HCT116 (cell line): ENCODE measurements around the gene HOXC11. TPM values are rescaled to one million over a fixed set of nuclear protein-coding genes. Genes with fewer than 3 reads are reported as not detected.
A peak's percentile ranks its signal among the peaks of the same experiment; 100 is the strongest.

Experiments used
- ATAC-seq: fragments of 200-7000 bp; cut with Tn5 transposase; 2 replicates; pipeline ENCODE4 v1.9.1; 2020; ENCODE audit warnings: mild to moderate bottlenecking, moderate library complexity
- BruUV-seq: library from RNA; stranded (reverse); fragments of 400-500 nt; replicated peaks from 2 replicates; lab custom pipeline; 2021; lab: Mats Ljungman, UMichigan
- CTCF ChIA-PET: fragments of 300-600 bp; sonication (Branson Sonifier 250); formaldehyde crosslinking; loops from one replicate; lab custom pipeline; 2021; ENCODE audit warnings: antibody characterized with exemption; lab: Charles Lee
- POLR2A ChIA-PET: fragments of 300-600, 350-600 bp; sonication (Branson Sonifier 250); formaldehyde crosslinking; loops from one replicate; lab custom pipeline; 2021; ENCODE audit warnings: antibody characterized with exemption; lab: Charles Lee
- RAD21 ChIA-PET, 2 experiments: fragments of 300-600 bp; sonication (Branson Sonifier 250); formaldehyde crosslinking; loops; one replicate each; lab custom pipeline; 2023; ENCODE audit warnings: low total read pairs in 2 of 2; ENCODE audit not compliant: uncharacterized antibody in 2 of 2, unreplicated experiment in 2 of 2, low non-redundant PET in 1 of 2; lab: Charles Lee
- DNase-seq: peaks from one replicate; pipeline ENCODE4 v3.0.0-alpha.2; 2010; ENCODE audit warnings: low read depth, low spot score
- H2AFZ ChIP-seq: fragments of 200-600 bp; shearing (Covaris generic), sonication (generic); 2 replicates; pipeline ENCODE4 v1.6.1; 2017; ENCODE audit warnings: low read depth, mixed run types, mixed read lengths, antibody characterized with exemption, low read length; ENCODE audit not compliant: poor library complexity, severe bottlenecking
- H3K27ac ChIP-seq: 2 replicates; pipeline ENCODE4 v1.5.1; 2012; ENCODE audit warnings: low read depth, low read length
- H3K27me3 ChIP-seq: fragments of 200-600 bp; sonication (generic); 2 replicates; pipeline ENCODE4 v1.6.1; 2016; ENCODE audit warnings: mixed run types, low read length, mixed read lengths; ENCODE audit not compliant: insufficient read depth
- H3K36me3 ChIP-seq, 2 experiments: fragments of 200-500 bp in 1 of 2; fragments of 200-600 bp in 1 of 2; sonication (Bioruptor generic) in 1 of 2; sonication (generic) in 1 of 2; 2 replicates each; pipeline versions ENCODE4 v1.5.1 to v1.6.1; 2014 to 2016; ENCODE audit warnings: low read length in 2 of 2, inconsistent platforms in 1 of 2, mixed read lengths in 1 of 2, mixed run types in 1 of 2; ENCODE audit not compliant: insufficient read depth in 2 of 2, control insufficient read depth in 1 of 2
- H3K4me1 ChIP-seq, 2 experiments: fragments of 200-600 bp in 1 of 2; sonication (generic) in 1 of 2; 2 replicates each; pipeline versions ENCODE4 v1.5.1 to v1.6.1; 2012 to 2017; ENCODE audit warnings: low read length in 2 of 2, inconsistent platforms in 1 of 2, mild to moderate bottlenecking in 1 of 2, mixed read lengths in 1 of 2, mixed run types in 1 of 2, moderate library complexity in 1 of 2; ENCODE audit not compliant: insufficient read depth in 2 of 2, control insufficient read depth in 1 of 2
- H3K4me2 ChIP-seq: fragments of 200-600 bp; sonication (generic); 2 replicates; pipeline ENCODE4 v1.6.1; 2017; ENCODE audit warnings: mixed run types, low read length, mixed read lengths
- H3K4me3 ChIP-seq, 2 experiments: fragments of 200-600 bp in 1 of 2; sonication (generic) in 1 of 2; replicated peaks in 1 of 2; 2 replicates each; pipeline ENCODE4 v1.5.1; 2011 to 2016; ENCODE audit warnings: low read length in 2 of 2, control low read depth in 1 of 2, low read depth in 1 of 2, mild to moderate bottlenecking in 1 of 2, mixed read lengths in 1 of 2, mixed run types in 1 of 2
- H3K79me2 ChIP-seq: fragments of 200-600 bp; sonication (generic); 2 replicates; pipeline ENCODE4 v1.6.1; 2017; ENCODE audit warnings: mild to moderate bottlenecking, mixed run types, low read length, moderate library complexity, mixed read lengths; ENCODE audit not compliant: insufficient read depth
- H3K9ac ChIP-seq: fragments of 200-600 bp; sonication (generic); 2 replicates; pipeline ENCODE4 v1.6.1; 2016; ENCODE audit warnings: low read length, mixed read lengths
- H3K9me2 ChIP-seq: fragments of 200-600 bp; sonication (generic), shearing (Covaris generic); 2 replicates; pipeline ENCODE4 v1.6.1; 2017; ENCODE audit warnings: mixed run types, mild to moderate bottlenecking, moderate library complexity; ENCODE audit not compliant: insufficient read depth
- H3K9me3 ChIP-seq, 2 experiments: fragments of 200-500 bp in 1 of 2; fragments of 200-600 bp in 1 of 2; sonication (Bioruptor generic) in 1 of 2; sonication (generic) in 1 of 2; 2 replicates each; pipeline ENCODE4 v1.6.1; 2014 to 2017; ENCODE audit warnings: low read length in 2 of 2, mixed read lengths in 2 of 2, inconsistent platforms in 1 of 2, low read depth in 1 of 2, mild to moderate bottlenecking in 1 of 2, mixed run types in 1 of 2, moderate library complexity in 1 of 2; ENCODE audit not compliant: control insufficient read depth in 1 of 2, insufficient read depth in 1 of 2
- H4K20me1 ChIP-seq: fragments of 200-600 bp; sonication (generic), shearing (Covaris generic); 2 replicates; pipeline ENCODE4 v1.6.1; 2017; ENCODE audit warnings: mixed run types, mild to moderate bottlenecking, moderate library complexity; ENCODE audit not compliant: insufficient read depth
- CEBPB ChIP-seq: IDR thresholded peaks from 2 replicates; pipeline ENCODE4 v1.6.1; 2012; ENCODE audit warnings: low read depth
- EGR1 ChIP-seq: IDR thresholded peaks from 2 replicates; pipeline ENCODE4 v1.6.1; 2012; ENCODE audit warnings: low read depth
- ELF1 ChIP-seq: IDR thresholded peaks from 2 replicates; pipeline ENCODE4 v1.6.1; 2012; ENCODE audit warnings: low read depth, borderline replicate concordance
- EZH2 ChIP-seq: fragments of 200-600 bp; sonication (generic); IDR thresholded peaks from 2 replicates; pipeline ENCODE4 v1.6.1; 2017; ENCODE audit warnings: antibody characterized with exemption, mixed run types
- FOSL1 ChIP-seq: IDR thresholded peaks from 2 replicates; pipeline ENCODE4 v1.6.1; 2012; ENCODE audit warnings: low read depth
- JUND ChIP-seq: IDR thresholded peaks from 2 replicates; pipeline ENCODE4 v1.6.1; 2012
- POLR2A ChIP-seq: IDR thresholded peaks from 2 replicates; pipeline ENCODE4 v1.7.0; 2011; ENCODE audit warnings: borderline replicate concordance; ENCODE audit not compliant: insufficient read depth, insufficient read length; ENCODE audit errors: extremely low read depth
- POLR2AphosphoS5 ChIP-seq: IDR thresholded peaks from 2 replicates; pipeline ENCODE4 v1.6.1; 2011; ENCODE audit warnings: mild to moderate bottlenecking, low read depth, low read length, moderate library complexity
- RAD21 ChIP-seq: IDR thresholded peaks from 2 replicates; pipeline ENCODE4 v1.6.1; 2012; ENCODE audit warnings: low read depth, mild to moderate bottlenecking
- SP1 ChIP-seq: IDR thresholded peaks from 2 replicates; pipeline ENCODE4 v1.6.1; 2012; ENCODE audit warnings: low read depth
- SRF ChIP-seq: IDR thresholded peaks from 2 replicates; pipeline ENCODE4 v1.6.1; 2012; ENCODE audit warnings: low read depth
- TCF7L2 ChIP-seq: IDR thresholded peaks from 2 replicates; pipeline ENCODE4 v1.7.0; 2011; ENCODE audit warnings: borderline replicate concordance, inconsistent platforms; ENCODE audit not compliant: insufficient read depth, insufficient read length; ENCODE audit errors: extremely low read depth
- YY1 ChIP-seq: IDR thresholded peaks from 2 replicates; pipeline ENCODE4 v1.6.1; 2011; ENCODE audit warnings: low read length, low read depth, moderate library complexity, mild to moderate bottlenecking; ENCODE audit not compliant: insufficient replicate concordance; ENCODE audit errors: extremely low read depth
- ZFX ChIP-seq: fragments of 450-650 bp; IDR thresholded peaks from 2 replicates; pipeline ENCODE4 v1.6.1; 2017
- ZNF274 ChIP-seq: fragments of 200-500 bp; sonication (Bioruptor generic); IDR thresholded peaks from 2 replicates; pipeline ENCODE4 v1.6.1; 2014; ENCODE audit warnings: mild to moderate bottlenecking, low read depth, low read length, inconsistent platforms
- intact Hi-C: fragments of 100-400 bp; cut with micrococcal nuclease; formaldehyde crosslinking; loops from 2 replicates; pipeline ENCODE4 v1.10.0; 2022
- total RNA-seq: library from RNA; stranded (reverse); gene quantifications from one replicate; pipeline ENCODE4 v1.2.1, GENCODE V29; 2021; ENCODE audit not compliant: unreplicated experiment
- TF ChIP-seq, protein P1 (sequence below): IDR thresholded peaks from 2 replicates; pipeline ENCODE4 v1.6.1; 2012
- TF ChIP-seq, protein P2 (sequence below): IDR thresholded peaks from 2 replicates; pipeline ENCODE4 v1.6.1; 2012
- TF ChIP-seq, protein P3 (sequence below): IDR thresholded peaks from 2 replicates; pipeline ENCODE4 v1.6.1; 2011; ENCODE audit warnings: mild to moderate bottlenecking, low read length, moderate library complexity; ENCODE audit not compliant: insufficient replicate concordance; ENCODE audit errors: extremely low read depth

Gene HOXC11
- total RNA-seq, 1 experiment from 2014 or later = 0.22 TPM

DNA sequence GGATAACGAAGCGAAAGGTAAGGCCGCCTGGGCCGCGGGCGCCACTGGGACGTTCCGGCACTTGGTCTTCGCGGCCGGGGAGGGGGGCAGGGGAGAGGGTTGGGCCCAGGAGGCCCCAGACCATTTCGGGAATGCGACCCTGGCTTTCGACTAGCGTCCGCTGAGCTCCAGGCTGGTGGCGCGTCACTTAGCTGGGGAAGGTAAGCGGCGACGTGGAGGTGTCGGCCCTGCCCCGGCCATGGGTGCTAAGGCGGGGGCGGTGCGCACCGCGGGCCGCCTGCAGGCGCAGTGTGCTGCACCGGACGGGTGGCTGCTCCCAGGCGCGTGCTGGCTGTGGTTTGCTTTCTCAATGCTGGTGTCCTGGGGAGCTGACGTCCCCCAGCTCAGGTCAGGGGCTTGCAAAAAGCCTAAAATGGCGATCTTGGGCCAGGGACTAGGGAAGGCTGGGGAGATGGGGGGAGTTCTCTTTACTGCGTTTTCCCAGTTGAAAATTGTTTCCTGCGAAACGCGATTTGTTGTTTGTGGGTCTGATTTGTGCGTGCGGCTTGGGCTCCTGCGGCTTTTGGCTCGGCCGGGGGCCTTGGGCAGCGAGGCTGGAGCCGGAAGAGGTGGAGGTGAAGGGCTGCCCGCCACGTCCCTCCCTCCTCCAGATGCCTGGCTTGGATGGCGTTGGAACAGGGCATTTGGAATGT, 13.2 kb downstream of the HOXC11 start:
- Histone ChIP-seq H2AFZ (no peak overlapping the region), H4K20me1 (no peaks in the 10 kb centered on the region), H3K9me2 (no peaks in the 10 kb centered on the region), H3K9me3 (no peaks in the 10 kb centered on the region), H3K4me1 (peaks cover 4 to 17% of the 10 kb centered on the region in 2 experiments), H3K79me2 (no peaks in the 10 kb centered on the region), H3K27me3 (no peaks in the 10 kb centered on the region), H3K4me3 (no peak overlapping the region), H3K9ac (no peak overlapping the region), H3K36me3 (no peaks in the 10 kb centered on the region), H3K4me2 (no peak overlapping the region), H3K27ac (no peak overlapping the region)
- RAD21 ChIA-PET = no interaction called here
- BruUV-seq = TSS peak; percentile 32
- TF ChIP-seq, protein P1, sequence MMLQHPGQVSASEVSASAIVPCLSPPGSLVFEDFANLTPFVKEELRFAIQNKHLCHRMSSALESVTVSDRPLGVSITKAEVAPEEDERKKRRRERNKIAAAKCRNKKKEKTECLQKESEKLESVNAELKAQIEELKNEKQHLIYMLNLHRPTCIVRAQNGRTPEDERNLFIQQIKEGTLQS = no peak
- TF ChIP-seq YY1 = no peak
- no peak for TF ChIP-seq ZFX
- TF ChIP-seq, protein P2, sequence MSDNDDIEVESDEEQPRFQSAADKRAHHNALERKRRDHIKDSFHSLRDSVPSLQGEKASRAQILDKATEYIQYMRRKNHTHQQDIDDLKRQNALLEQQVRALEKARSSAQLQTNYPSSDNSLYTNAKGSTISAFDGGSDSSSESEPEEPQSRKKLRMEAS = no peak
- no peak for TF ChIP-seq CEBPB
- no peak for TF ChIP-seq POLR2AphosphoS5
- TF ChIP-seq TCF7L2 = no peak
- TF ChIP-seq POLR2A = no peak
- TF ChIP-seq, protein P3, sequence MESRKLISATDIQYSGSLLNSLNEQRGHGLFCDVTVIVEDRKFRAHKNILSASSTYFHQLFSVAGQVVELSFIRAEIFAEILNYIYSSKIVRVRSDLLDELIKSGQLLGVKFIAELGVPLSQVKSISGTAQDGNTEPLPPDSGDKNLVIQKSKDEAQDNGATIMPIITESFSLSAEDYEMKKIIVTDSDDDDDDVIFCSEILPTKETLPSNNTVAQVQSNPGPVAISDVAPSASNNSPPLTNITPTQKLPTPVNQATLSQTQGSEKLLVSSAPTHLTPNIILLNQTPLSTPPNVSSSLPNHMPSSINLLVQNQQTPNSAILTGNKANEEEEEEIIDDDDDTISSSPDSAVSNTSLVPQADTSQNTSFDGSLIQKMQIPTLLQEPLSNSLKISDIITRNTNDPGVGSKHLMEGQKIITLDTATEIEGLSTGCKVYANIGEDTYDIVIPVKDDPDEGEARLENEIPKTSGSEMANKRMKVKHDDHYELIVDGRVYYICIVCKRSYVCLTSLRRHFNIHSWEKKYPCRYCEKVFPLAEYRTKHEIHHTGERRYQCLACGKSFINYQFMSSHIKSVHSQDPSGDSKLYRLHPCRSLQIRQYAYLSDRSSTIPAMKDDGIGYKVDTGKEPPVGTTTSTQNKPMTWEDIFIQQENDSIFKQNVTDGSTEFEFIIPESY = no peak
- TF ChIP-seq ELF1 = no peak
- no peak for TF ChIP-seq JUND
- TF ChIP-seq EZH2 = no peak
- no peak for TF ChIP-seq RAD21
- no peak for TF ChIP-seq FOSL1
- no peak for TF ChIP-seq ZNF274
- TF ChIP-seq SP1 = no peak
- TF ChIP-seq SRF = no peak
- TF ChIP-seq EGR1 = no peak
- intact Hi-C loops = loop anchor here (2.0 to 5.0 kb wide), 3 partner anchors 215 to 229 kb away; no protein-coding TSS in a partner anchor
- POLR2A ChIA-PET = interaction anchor here (1.0 kb wide), 1 partner anchor 9 kb away, joined by 3 read pairs; no protein-coding TSS in a partner anchor
- CTCF ChIA-PET = interaction anchor here (1.0 to 5.7 kb wide), 6 partner anchors 18 to 229 kb away, joined by 3 to 35 read pairs (median 6); no protein-coding TSS in a partner anchor
- DNase-seq (no peak), ATAC-seq (no peak)
